Midbrain (tissue), 1 donor: Measurements from ENCODE around the gene OR2T27.
"Not testable (repeated sequence)": the region's sequence is repeated elsewhere in the genome, so short reads cannot be mapped to it uniquely, and the experiment has no call there.

Experiments used
- DNase-seq: peaks from one replicate; lab custom pipeline; 2025; lab: John Stamatoyannopoulos, UW

The OR2T27 gene, protein sequence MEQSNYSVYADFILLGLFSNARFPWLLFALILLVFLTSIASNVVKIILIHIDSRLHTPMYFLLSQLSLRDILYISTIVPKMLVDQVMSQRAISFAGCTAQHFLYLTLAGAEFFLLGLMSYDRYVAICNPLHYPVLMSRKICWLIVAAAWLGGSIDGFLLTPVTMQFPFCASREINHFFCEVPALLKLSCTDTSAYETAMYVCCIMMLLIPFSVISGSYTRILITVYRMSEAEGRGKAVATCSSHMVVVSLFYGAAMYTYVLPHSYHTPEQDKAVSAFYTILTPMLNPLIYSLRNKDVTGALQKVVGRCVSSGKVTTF

DNA sequence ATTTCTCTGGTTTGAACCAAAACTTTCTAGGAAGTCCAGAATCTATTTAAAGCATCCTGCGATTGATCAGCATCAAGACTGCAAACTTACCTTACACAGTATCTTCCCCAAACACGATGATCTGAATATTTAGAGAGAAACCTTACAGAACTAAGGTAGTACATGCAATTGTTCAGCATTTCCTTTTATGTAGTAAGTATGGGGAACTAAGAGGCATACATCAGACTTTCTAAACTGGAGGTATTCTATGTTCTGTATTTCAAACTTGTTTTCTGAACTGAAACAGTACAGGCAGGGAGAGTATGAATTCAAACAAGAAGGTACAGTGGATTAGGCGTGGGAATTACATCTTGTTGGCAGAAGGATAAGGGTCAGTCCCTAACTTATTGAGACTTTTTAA is at the start of gene OR2T27:
Gene OR2T27 (minus strand): TSS at position 175 of the 400 bp plus-strand sequence. CDS start 4,644 bp downstream, outside the sequence.
- not testable (repeated sequence) for DNase-seq

DNA sequence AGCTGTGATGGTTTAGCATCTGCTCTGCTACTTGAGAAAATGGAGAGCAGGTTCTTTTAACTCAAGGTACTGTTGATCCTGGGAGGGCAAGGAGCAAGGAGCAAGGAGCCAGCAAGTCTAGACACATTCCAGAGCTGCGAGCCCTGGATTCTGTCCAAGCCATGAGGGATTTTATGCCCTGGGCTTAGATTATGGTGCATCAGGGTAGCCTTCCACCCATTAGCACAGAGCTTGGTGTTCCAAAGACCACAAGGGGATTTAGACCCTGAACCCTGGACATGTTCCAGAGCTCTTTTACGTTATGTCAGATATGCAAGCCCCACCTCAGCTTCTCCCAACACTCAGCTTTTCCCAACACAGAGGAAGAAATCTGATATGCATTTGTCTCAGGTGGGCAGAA is 49.3 kb upstream of the OR2T27 start:
- no peak for DNase-seq

DNA sequence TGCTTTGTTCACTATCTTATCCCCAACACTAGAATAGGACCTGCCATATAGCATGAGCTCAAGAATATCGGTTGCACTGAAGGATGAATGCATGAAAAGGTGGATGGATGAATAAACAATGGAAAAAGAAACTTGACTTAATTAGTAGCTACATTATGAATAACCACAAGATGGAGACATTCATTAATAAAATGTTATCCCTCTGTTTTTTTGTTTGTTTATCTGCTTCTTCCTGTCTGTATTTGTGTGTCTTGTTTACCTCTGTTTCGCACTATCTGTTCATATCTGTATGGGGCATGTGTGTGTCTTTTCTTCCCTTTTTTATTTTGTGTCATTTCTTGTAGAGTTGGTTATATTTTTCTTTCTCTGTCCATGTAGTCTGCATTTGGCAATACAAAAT is 48.3 kb upstream of the OR2T27 start:
- DNase-seq = no peak

DNA sequence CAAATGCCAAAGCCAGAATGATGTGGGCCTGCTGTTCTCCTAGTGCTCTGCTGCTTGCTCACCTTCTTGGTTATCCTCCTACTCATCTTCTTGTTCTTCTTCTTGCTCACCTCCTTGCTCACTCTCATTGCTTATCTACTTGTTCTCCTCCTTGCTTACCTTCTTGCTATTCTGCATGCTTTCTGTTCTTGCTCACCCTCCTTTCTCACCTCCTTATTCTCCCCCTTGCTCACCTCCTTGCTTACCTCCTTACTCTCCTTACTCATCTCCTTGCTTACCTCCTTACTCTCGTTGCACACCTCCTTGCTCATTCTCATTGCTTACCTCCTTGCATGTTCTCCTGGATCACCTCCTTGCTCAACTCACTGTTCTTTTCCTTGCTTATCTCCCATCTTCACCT is 47.4 kb upstream of the OR2T27 start, which contains the start of gene OR14I1:
Gene OR14I1 (minus strand): TSS at position 53 of the 400 bp plus-strand sequence.
- no peak for DNase-seq

DNA sequence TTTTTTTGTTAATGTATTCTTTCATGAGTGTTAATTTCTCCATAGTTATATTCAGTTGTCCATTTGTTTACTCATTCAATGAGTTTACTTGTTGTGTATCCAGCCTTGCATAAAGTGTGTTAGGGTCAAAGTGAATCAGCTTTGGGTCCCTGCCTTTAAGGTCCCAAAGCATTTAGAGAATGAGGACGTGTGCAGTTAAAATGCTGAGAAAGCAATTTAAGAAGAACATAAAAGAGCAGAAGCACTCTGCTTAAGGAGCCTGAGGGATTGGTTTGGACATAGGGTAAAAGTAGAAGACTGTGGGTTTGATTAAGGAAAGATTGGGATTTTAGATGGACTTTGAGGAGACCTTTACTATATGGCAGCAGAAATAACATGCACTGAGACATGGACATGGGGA is 43.8 kb upstream of the OR2T27 start:
- DNase-seq = no peak

DNA sequence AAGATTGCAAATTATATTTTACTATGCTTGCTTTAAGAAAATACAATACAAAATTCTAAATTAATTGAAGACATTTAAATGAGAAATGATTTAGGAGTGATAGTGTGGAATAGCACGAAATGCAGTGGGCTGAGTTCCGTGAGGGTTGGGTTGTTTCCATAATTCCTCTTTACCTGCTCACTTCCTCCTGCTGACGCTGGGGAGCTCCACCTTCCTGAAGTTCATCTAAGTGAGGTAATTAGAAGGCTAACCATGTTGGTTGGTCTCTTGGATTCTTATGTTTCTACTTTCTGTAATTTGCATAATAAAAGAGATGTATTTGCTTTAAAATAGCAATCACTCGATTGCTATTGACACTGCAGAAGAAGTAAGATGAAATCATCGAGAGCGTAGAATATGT is 42.6 kb upstream of the OR2T27 start:
- DNase-seq = no peak

DNA sequence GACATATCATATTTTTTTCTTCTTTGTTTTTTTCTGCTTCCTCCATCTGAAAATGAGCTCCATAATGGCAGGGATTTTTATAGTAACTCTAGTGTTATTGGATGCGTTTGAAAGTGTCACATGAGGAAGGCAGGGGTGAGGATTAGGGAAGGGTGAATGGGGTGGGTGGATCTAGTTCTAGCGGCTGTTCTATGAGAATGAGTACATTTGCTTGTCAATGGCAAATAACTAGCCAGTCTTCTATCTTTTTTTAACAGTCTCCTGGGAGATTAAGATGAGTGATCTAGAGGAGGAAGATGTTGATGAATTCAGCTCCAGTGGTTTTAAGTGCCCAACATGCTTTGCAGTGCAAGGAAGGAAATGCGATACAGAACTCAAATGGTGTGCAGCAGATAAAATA is 41.4 kb upstream of the OR2T27 start:
- DNase-seq = no peak

DNA sequence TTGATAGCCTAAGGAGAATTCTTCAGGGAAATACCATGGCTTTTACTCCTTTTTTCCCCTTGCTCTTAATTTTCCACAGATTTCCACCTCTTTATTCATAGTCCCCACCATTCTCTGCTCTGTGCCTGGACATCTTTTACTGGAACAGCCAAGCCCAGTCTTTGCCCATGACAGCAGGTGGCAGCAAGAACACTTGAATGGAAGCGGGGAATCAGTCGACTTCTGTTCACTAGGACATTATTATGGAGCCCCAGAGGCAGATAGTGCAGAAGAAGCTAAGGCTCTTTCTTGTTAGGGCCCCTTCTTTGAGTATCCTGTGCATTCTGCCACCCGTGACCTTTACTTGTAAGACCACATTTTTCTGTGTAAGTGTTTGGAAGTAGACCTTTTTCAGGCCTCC is 40.9 kb upstream of the OR2T27 start:
- DNase-seq = no peak

DNA sequence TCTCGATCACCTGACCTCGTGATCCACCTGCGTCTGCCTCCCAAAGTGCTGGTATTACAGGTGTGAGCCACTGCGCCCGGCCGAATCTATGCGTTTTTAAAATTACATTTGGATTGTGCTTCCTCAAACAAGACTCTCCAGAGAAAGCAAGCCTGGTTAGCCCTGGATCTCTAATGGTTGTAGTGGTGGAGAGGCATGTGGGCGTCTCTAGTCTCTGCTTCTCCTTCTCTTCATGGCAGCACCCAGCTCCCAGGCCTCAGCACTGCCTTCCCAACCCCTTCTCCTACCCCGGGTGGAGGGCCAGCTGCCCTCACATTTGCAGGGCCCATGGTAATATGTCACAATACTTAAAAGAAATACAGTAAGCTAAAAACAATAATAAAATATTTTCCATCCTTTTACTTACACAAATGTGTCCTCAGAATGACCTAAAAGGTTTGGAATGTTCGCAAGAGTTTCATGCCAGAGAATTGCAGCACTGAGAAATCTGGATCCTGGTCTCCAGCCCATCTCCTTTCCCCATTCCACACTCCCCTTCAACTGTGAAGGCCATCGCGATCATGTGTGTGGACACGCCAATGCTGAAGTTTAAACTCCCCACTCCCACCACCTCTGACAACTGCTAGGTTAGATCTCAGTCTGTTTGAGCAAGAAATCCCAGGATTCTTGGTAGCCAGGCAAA is 40.3 kb upstream of the OR2T27 start:
- no peak for DNase-seq

DNA sequence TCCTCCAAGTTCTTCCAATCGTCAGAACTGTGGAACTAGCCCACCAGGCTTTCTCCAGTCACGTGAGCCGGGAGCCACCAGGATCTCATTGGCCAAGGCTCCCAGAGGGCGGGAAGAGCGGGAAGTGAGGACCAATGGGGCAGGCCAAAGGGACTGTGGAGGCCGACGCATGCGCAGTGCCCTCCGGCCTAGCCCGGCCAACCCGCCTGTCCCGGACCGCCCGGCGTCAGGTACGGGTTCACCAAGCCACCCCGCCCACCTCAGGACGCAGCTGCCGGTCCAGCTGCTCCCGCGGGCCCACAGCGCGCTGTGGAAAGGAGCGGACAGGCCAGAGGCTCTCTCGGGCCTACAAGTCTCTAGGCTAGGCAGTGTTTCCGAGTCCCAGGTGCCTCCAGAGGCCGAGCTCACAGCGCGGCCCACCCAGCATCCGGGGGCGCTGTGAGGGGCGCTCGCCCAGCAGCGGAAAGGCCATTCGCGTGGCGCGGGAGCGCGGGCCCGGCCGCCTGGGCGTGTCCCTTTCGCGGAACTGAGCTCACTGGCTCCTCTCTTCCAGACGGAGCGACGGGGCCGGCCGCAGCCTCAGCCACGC is 36.3 kb upstream of the OR2T27 start:
- DNase-seq = no peak

DNA sequence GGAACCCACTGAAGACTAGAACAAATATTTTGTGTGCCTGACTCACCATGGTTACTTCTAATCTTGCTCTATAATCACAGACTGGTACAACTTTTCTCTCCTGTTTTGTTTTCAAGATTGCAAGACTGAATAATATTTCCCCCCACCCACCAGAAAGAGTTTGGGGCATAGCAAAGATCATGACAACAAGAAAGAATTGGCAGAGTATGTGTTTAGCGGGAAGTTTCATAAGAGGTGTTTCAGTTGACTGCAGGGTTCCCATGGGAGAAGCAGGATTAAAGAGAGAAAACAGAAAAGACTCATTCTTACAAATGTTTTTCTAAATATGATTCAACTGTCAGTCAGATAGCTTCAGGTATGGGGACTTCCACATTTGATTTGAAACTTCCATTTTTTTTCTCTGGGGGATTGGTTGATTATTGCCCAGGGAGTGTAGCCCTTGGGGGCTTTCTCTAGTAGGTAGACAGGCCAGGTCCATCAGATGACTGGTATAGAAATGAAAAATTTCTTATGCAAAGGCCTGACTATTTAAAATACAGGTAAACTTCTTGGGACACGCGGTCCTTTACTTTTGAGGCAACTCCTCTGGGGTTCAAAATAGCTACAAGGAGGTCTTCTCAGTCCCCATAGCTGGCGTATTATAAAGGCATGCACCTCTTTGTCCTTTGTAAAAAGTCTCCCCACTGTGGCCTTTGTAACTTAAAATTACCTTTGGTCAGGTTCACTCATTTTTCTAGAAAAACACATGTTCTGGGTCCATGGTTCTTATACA is 33.4 kb upstream of the OR2T27 start:
- DNase-seq = no peak

DNA sequence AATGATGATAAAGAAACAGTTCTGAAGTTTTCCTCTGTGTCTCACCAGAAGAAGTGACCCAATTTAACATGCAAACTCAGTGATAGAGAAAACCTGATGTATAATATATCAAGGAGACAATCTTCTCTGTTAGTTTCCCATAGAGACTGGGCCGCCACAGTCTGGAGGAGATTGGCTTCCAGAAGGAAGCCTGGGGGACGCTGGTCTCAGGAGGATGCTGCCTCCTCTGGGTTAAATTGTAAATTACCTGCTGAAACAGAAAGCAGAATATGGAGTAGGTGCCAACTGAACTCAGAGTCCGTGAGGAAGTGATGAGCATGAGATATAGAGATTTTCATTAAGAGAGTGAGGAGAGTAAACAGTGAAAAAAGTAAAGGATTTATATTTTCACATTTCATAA is 31.5 kb upstream of the OR2T27 start:
- DNase-seq = no peak

DNA sequence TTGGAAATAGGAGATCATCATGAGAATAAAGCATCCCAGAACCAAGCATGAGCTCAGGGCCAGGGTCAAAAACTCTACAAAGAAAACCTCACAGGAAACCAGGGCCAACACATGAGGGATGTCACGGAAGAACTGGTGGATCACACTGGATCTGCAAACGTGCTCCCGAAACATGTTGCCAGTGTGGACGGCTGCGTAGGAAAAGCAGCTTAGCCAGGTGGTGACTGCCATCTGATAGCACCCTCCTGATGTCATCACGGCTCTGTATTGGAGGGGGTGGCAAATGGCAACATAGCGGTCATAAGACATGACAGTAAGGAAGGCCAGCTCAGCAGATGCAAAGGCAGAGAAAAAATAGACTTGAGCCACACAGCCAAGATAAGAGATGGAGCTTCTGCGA is 26.3 kb upstream of the OR2T27 start:
- no peak for DNase-seq

DNA sequence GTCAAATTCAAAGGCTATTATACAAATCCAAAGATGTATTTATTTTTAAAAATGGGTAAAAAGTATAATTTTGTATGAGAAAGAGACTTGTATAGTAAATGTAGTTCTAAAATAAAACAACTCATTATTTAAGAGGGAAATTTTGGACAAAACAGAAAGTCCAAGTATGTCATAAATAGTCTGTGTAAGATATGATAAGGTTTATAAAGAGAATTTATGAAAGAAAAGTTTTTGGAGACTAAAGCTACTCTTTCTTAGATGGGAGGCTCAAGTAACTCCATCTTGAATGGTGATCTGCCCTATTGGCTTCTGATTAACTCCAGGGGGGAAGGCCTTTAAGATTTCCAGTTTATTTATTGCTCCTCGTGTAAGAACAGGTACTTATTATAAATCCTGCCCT is 14.7 kb upstream of the OR2T27 start:
- no peak for DNase-seq

DNA sequence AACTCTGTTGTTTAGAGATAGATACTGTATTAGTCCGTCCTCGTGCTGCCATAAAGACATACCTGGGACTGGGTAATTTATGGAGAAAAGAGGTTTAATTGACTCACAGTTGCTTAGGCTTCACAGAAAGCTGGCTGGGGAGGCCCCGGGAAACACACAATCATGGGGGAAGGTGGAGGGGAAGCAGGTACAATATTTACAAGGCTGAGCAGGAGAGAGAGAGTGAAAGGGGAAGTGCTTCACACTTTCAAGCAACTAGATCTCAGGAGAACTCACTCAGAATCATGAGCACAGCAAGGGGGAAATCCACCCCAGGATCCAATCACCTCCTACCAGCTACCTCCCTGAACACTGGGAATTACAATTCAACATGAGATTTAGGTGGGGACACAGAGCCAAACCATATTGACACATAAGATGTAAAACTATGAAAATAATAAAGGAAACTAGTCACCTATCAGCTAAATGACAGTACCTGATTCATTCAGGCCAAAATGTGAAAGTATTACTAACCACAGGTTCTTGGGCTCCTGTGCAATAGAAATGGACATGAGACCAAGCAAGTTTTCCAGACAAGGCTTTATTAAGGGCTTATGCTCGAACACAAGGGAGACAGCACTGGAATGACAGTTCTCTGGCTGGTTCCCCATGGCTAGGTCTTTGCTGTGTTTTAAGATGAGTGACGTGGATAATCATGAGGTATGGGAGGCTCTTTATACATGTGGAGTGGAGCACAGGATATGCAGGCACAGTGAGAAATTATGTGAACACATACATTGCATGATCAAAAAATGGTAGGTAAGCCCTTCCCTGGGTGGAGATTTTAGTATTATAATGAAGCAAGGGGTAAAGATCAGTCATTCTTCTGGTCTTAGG is 8.4 kb upstream of the OR2T27 start:
- not testable (repeated sequence) for DNase-seq

DNA sequence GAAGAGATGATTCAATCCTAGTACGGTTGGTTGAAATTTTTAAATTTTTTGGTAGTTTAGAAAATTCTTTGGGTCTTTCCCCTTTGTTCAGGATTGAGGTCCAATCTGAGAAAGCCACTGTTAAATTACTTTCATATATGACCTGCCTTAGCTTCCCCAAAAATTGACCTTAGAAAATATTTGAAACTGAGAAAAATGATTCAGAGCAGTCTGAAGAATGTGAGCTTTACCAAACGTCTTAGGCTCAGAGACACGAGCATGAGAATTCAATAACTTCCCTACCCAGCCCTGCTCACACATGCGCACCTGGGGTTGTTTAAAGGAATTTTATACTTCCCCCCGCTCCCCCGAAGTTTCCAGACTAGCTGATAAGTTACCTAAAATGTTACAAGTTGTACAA is 1.5 kb upstream of the OR2T27 start:
- DNase-seq = not testable (repeated sequence)

DNA sequence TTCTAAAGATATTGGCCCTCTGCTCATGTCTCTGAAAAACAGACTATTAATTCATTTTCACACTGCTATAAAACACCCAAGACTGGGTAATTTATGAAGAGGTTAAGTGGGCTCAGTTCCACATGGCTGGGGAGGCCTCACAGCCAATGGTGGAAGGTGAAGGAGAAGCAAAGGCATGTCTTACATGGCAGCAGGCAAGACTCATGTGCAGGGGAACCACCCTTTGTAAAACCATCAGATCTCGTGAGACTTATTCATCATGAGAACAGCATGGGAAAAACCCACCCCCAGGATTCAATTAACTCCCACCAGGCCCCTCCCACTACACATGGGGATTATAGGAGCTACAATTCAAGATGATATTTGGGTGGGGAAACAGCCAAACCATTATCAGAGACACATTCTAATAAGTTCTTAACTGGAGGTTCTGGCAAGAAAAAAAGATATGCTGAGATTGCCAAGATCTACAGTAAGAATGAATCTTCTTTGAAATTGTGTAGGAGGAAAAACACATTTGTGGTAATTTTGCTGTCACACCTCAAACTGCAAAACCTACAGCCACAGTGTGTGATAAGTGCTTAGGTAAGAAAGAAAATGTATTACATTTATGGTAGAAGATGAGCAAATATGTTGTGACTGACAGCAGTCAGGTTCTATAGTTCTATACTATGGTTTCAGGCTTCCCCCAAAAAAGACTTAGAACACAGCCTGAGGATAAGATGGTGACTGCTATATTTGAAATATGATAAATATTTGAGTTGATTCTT is 6.4 kb downstream of the OR2T27 start:
- DNase-seq = not testable (repeated sequence)

DNA sequence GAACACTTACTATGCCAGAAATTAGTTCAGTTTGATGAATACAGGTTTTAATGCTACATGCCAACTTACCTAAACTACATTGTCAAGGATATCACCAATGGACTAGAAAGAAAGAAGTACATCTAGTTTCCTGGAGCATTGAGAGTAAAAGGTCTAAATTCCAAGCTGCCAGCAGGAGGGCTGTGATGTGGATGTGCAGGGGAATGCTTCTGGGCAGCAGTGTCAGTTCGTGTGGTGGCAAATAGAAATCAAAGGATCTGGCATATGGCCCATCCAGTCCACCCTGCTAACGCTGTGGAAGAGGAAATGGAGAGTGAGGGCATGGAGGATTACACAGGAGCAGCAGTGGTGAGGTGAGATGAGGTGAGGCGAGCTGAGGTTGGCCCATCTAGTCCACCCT is 10.2 kb downstream of the OR2T27 start, which contains the start of gene OR2T35:
Gene OR2T35 (minus strand): TSS at position 101 of the 400 bp plus-strand sequence. CDS start 6,020 bp downstream, outside the sequence.
- not testable (repeated sequence) for DNase-seq

DNA sequence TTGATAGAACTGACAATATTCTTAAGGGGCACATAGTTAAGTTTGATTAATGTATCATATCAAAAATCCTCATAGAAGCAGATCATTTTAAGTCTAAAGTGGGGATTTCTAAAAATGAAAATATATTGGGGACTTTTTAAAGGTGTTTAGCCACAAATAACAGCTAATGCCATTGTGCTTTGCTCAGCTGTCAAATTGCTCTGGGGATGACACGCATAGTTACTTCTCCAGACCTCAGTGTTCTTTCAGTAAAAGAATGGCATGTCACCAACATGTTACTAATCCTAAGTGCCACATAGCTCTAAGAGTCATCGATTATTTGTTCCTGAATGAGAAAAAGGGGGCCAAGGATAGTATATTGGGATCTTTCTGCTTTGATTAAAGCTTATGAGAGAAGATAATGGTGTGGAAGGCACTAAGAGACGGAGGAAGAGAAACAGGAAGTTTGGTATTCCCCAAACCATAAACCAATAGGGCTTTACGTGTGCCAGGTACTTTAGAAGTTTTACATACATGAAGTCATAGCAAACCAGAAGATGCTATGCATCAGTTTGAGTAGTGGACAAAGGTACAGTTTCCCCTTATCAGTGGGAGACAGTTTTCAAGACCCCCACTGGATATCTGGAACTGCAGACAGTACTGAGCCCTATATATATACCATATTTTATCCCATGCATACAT is 12.2 kb downstream of the OR2T27 start:
- DNase-seq = not testable (repeated sequence)

DNA sequence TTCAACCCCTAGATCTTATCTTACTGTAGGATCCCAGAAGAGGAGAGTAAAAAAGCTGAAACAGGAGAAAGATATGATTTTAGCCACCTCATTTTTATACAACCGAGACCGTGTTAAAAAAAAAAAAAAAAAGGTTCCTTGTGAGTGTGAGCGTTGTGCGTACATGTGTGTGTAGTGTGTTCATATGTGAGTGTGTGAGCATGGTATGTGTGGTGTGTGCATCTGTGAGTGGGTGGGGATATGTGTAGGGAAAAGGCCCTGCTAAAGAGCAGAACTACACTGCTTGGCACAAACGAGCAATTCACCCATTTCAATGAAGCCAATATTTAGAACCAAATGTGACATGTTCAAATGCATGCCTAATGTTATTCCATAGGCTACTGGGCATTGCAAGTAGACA is 13.7 kb downstream of the OR2T27 start:
- DNase-seq = not testable (repeated sequence)
